Astrocyte (in vitro differentiated cells and primary cell): ENCODE measurements around the gene SGSM2.

Experiments used
- CTCF ChIP-seq: IDR thresholded peaks from 2 replicates; pipeline ENCODE4 v1.5.1; 2011; ENCODE audit warnings: low read depth, mild to moderate bottlenecking, inconsistent platforms, low read length, moderate library complexity; ENCODE audit not compliant: insufficient read depth
- EZH2 ChIP-seq: IDR thresholded peaks from 2 replicates; pipeline ENCODE4 v1.6.1; 2012; ENCODE audit warnings: mild to moderate bottlenecking, low read length, inconsistent platforms; ENCODE audit not compliant: insufficient read depth

DNA sequence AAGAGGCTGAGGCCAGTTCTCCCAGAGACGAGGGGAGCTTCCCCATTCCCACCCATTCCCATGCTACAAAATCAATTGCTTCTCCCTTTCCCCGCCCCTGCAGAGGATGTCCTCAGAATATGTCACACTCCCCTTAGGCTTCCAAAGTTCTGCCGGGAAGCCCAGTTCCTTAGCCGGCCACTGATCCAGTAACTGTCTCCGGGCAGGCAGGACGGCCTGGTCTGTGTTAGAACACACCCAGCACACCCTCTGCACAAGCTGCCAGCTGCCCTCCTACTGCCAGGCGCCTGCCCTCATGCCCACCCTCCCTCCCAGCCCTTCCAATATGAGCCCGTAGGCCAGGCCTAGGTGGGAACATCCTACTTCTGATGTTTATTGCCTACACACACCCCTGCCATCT, 31.1 kb downstream of the SGSM2 start:
- no peak for TF ChIP-seq CTCF
- TF ChIP-seq EZH2, result no peak
